HCT116 (cell line): ENCODE data around the gene EXOSC1. TPM values are rescaled to one million over a fixed set of nuclear protein-coding genes. Genes with fewer than 3 reads are reported as not detected.

Source experiments
- ATAC-seq: fragments of 200-7000 bp; cut with Tn5 transposase; 2 replicates; pipeline ENCODE4 v1.9.1; 2020; ENCODE audit warnings: mild to moderate bottlenecking, moderate library complexity
- BruUV-seq: library from RNA; stranded (reverse); fragments of 400-500 nt; replicated peaks from 2 replicates; lab custom pipeline; 2021; lab: Mats Ljungman, UMichigan
- CTCF ChIA-PET: fragments of 300-600 bp; sonication (Branson Sonifier 250); formaldehyde crosslinking; loops from one replicate; lab custom pipeline; 2021; ENCODE audit warnings: antibody characterized with exemption; lab: Charles Lee
- POLR2A ChIA-PET: fragments of 300-600, 350-600 bp; sonication (Branson Sonifier 250); formaldehyde crosslinking; loops from one replicate; lab custom pipeline; 2021; ENCODE audit warnings: antibody characterized with exemption; lab: Charles Lee
- RAD21 ChIA-PET, 2 experiments: fragments of 300-600 bp; sonication (Branson Sonifier 250); formaldehyde crosslinking; loops; one replicate each; lab custom pipeline; 2023; ENCODE audit warnings: low total read pairs in 2 of 2; ENCODE audit not compliant: uncharacterized antibody in 2 of 2, unreplicated experiment in 2 of 2, low non-redundant PET in 1 of 2; lab: Charles Lee
- DNase-seq: peaks from one replicate; pipeline ENCODE4 v3.0.0-alpha.2; 2010; ENCODE audit warnings: low read depth, low spot score
- H2AFZ ChIP-seq: fragments of 200-600 bp; shearing (Covaris generic), sonication (generic); 2 replicates; pipeline ENCODE4 v1.6.1; 2017; ENCODE audit warnings: low read depth, mixed run types, mixed read lengths, antibody characterized with exemption, low read length; ENCODE audit not compliant: poor library complexity, severe bottlenecking
- H3K27ac ChIP-seq: 2 replicates; pipeline ENCODE4 v1.5.1; 2012; ENCODE audit warnings: low read depth, low read length
- H3K27me3 ChIP-seq: fragments of 200-600 bp; sonication (generic); 2 replicates; pipeline ENCODE4 v1.6.1; 2016; ENCODE audit warnings: mixed run types, low read length, mixed read lengths; ENCODE audit not compliant: insufficient read depth
- H3K36me3 ChIP-seq, 2 experiments: fragments of 200-500 bp in 1 of 2; fragments of 200-600 bp in 1 of 2; sonication (Bioruptor generic) in 1 of 2; sonication (generic) in 1 of 2; 2 replicates each; pipeline versions ENCODE4 v1.5.1 to v1.6.1; 2014 to 2016; ENCODE audit warnings: low read length in 2 of 2, inconsistent platforms in 1 of 2, mixed read lengths in 1 of 2, mixed run types in 1 of 2; ENCODE audit not compliant: insufficient read depth in 2 of 2, control insufficient read depth in 1 of 2
- H3K4me1 ChIP-seq, 2 experiments: fragments of 200-600 bp in 1 of 2; sonication (generic) in 1 of 2; 2 replicates each; pipeline versions ENCODE4 v1.5.1 to v1.6.1; 2012 to 2017; ENCODE audit warnings: low read length in 2 of 2, inconsistent platforms in 1 of 2, mild to moderate bottlenecking in 1 of 2, mixed read lengths in 1 of 2, mixed run types in 1 of 2, moderate library complexity in 1 of 2; ENCODE audit not compliant: insufficient read depth in 2 of 2, control insufficient read depth in 1 of 2
- H3K4me2 ChIP-seq: fragments of 200-600 bp; sonication (generic); 2 replicates; pipeline ENCODE4 v1.6.1; 2017; ENCODE audit warnings: mixed run types, low read length, mixed read lengths
- H3K4me3 ChIP-seq, 2 experiments: fragments of 200-600 bp in 1 of 2; sonication (generic) in 1 of 2; replicated peaks in 1 of 2; 2 replicates each; pipeline ENCODE4 v1.5.1; 2011 to 2016; ENCODE audit warnings: low read length in 2 of 2, control low read depth in 1 of 2, low read depth in 1 of 2, mild to moderate bottlenecking in 1 of 2, mixed read lengths in 1 of 2, mixed run types in 1 of 2
- H3K79me2 ChIP-seq: fragments of 200-600 bp; sonication (generic); 2 replicates; pipeline ENCODE4 v1.6.1; 2017; ENCODE audit warnings: mild to moderate bottlenecking, mixed run types, low read length, moderate library complexity, mixed read lengths; ENCODE audit not compliant: insufficient read depth
- H3K9ac ChIP-seq: fragments of 200-600 bp; sonication (generic); 2 replicates; pipeline ENCODE4 v1.6.1; 2016; ENCODE audit warnings: low read length, mixed read lengths
- H3K9me2 ChIP-seq: fragments of 200-600 bp; sonication (generic), shearing (Covaris generic); 2 replicates; pipeline ENCODE4 v1.6.1; 2017; ENCODE audit warnings: mixed run types, mild to moderate bottlenecking, moderate library complexity; ENCODE audit not compliant: insufficient read depth
- H3K9me3 ChIP-seq, 2 experiments: fragments of 200-500 bp in 1 of 2; fragments of 200-600 bp in 1 of 2; sonication (Bioruptor generic) in 1 of 2; sonication (generic) in 1 of 2; 2 replicates each; pipeline ENCODE4 v1.6.1; 2014 to 2017; ENCODE audit warnings: low read length in 2 of 2, mixed read lengths in 2 of 2, inconsistent platforms in 1 of 2, low read depth in 1 of 2, mild to moderate bottlenecking in 1 of 2, mixed run types in 1 of 2, moderate library complexity in 1 of 2; ENCODE audit not compliant: control insufficient read depth in 1 of 2, insufficient read depth in 1 of 2
- H4K20me1 ChIP-seq: fragments of 200-600 bp; sonication (generic), shearing (Covaris generic); 2 replicates; pipeline ENCODE4 v1.6.1; 2017; ENCODE audit warnings: mixed run types, mild to moderate bottlenecking, moderate library complexity; ENCODE audit not compliant: insufficient read depth
- CBX3 ChIP-seq: IDR thresholded peaks from 2 replicates; pipeline ENCODE4 v1.6.1; 2012; ENCODE audit warnings: low read depth
- CEBPB ChIP-seq: IDR thresholded peaks from 2 replicates; pipeline ENCODE4 v1.6.1; 2012; ENCODE audit warnings: low read depth
- CTCF ChIP-seq, 3 experiments: fragments of 200-600 bp in 1 of 3; sonication (generic) in 1 of 3; IDR thresholded peaks in 2 of 3; conservative IDR thresholded peaks in 1 of 3; 2 replicates each; pipeline ENCODE4 v1.5.1; 2012 to 2017; ENCODE audit warnings: low read depth in 2 of 3, low read length in 2 of 3, antibody characterized with exemption in 1 of 3, borderline replicate concordance in 1 of 3, control low read depth in 1 of 3, mild to moderate bottlenecking in 1 of 3, mixed read lengths in 1 of 3, mixed run types in 1 of 3, moderate library complexity in 1 of 3; ENCODE audit not compliant: insufficient read depth in 1 of 3
- ELF1 ChIP-seq: IDR thresholded peaks from 2 replicates; pipeline ENCODE4 v1.6.1; 2012; ENCODE audit warnings: low read depth, borderline replicate concordance
- EZH2 ChIP-seq: fragments of 200-600 bp; sonication (generic); IDR thresholded peaks from 2 replicates; pipeline ENCODE4 v1.6.1; 2017; ENCODE audit warnings: antibody characterized with exemption, mixed run types
- FOSL1 ChIP-seq: IDR thresholded peaks from 2 replicates; pipeline ENCODE4 v1.6.1; 2012; ENCODE audit warnings: low read depth
- POLR2A ChIP-seq: IDR thresholded peaks from 2 replicates; pipeline ENCODE4 v1.7.0; 2011; ENCODE audit warnings: borderline replicate concordance; ENCODE audit not compliant: insufficient read depth, insufficient read length; ENCODE audit errors: extremely low read depth
- POLR2AphosphoS5 ChIP-seq: IDR thresholded peaks from 2 replicates; pipeline ENCODE4 v1.6.1; 2011; ENCODE audit warnings: mild to moderate bottlenecking, low read depth, low read length, moderate library complexity
- RAD21 ChIP-seq: IDR thresholded peaks from 2 replicates; pipeline ENCODE4 v1.6.1; 2012; ENCODE audit warnings: low read depth, mild to moderate bottlenecking
- SIN3A ChIP-seq: IDR thresholded peaks from 2 replicates; pipeline ENCODE4 v1.6.1; 2012; ENCODE audit warnings: low read depth
- SP1 ChIP-seq: IDR thresholded peaks from 2 replicates; pipeline ENCODE4 v1.6.1; 2012; ENCODE audit warnings: low read depth
- SRF ChIP-seq: IDR thresholded peaks from 2 replicates; pipeline ENCODE4 v1.6.1; 2012; ENCODE audit warnings: low read depth
- ZBTB33 ChIP-seq: IDR thresholded peaks from 2 replicates; pipeline ENCODE4 v1.6.1; 2011; ENCODE audit warnings: mild to moderate bottlenecking, low read length, moderate library complexity; ENCODE audit not compliant: insufficient replicate concordance; ENCODE audit errors: extremely low read depth
- ZNF274 ChIP-seq: fragments of 200-500 bp; sonication (Bioruptor generic); IDR thresholded peaks from 2 replicates; pipeline ENCODE4 v1.6.1; 2014; ENCODE audit warnings: mild to moderate bottlenecking, low read depth, low read length, inconsistent platforms
- intact Hi-C: fragments of 100-400 bp; cut with micrococcal nuclease; formaldehyde crosslinking; loops from 2 replicates; pipeline ENCODE4 v1.10.0; 2022
- total RNA-seq: library from RNA; stranded (reverse); gene quantifications from one replicate; pipeline ENCODE4 v1.2.1, GENCODE V29; 2021; ENCODE audit not compliant: unreplicated experiment
- TF ChIP-seq, protein P1 (sequence below): IDR thresholded peaks from 2 replicates; pipeline ENCODE4 v1.6.1; 2012
- TF ChIP-seq, protein P2 (sequence below): IDR thresholded peaks from 2 replicates; pipeline ENCODE4 v1.6.1; 2012; ENCODE audit warnings: low read depth
- TF ChIP-seq, protein P3 (sequence below): IDR thresholded peaks from 2 replicates; pipeline ENCODE4 v1.6.1; 2012

EXOSC1 gene
- total RNA-seq, 1 experiment from 2014 or later: 38.9 TPM

GRCh38 chr10:97404044-97404443 is 41.8 kb downstream of the EXOSC1 start (continued):
- TF ChIP-seq RAD21: no peak
- TF ChIP-seq, protein P1, sequence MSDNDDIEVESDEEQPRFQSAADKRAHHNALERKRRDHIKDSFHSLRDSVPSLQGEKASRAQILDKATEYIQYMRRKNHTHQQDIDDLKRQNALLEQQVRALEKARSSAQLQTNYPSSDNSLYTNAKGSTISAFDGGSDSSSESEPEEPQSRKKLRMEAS: no peak
- no peak for TF ChIP-seq POLR2A

DNA sequence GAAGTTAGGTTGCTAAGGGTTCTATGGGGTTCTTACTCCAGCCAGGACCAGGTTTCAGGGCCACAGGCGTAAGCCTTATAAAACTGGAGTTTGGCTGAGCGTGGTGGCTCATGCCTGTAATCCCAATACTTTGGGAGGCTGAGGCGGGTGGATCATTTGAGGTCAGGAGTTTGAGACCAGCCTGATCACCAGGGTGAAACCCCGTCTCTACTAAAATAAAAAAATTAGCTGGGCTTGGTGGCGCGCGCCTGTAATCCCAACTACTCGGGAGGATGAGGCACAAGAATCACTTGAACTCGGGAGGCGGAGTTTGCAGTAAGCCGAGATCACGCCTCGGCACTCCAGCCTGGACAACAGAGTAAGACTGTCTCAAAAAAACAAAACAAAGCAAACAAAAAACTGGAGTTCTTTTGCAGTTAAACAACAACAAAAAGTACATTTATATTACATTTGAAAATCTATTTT is 44.3 kb downstream of the EXOSC1 start:
- H3K36me3 ChIP-seq: peaks cover 2 to 10% of the 10 kb centered on the region in 2 experiments; a peak in 3 of 4 replicates
- peaks cover 32% of the 10 kb centered on the region for H3K79me2 ChIP-seq
- H3K27ac ChIP-seq: no peak overlapping the region
- no peaks in the 10 kb centered on the region for H3K9me2 ChIP-seq
- CTCF ChIA-PET: interaction anchor here (1.2 to 1.5 kb wide), 5 partner anchors 10 to 211 kb away, joined by 3 to 5 read pairs (median 4); no protein-coding TSS in a partner anchor
- H3K9ac ChIP-seq: peak overlapping the region; percentile 86
- no peaks in the 10 kb centered on the region for H3K9me3 ChIP-seq
- H3K4me1 ChIP-seq: peaks cover 0 to 15% of the 10 kb centered on the region in 2 experiments; a peak in 2 of 4 replicates
- peak overlapping the region; percentile 64 to 80 for H3K4me3 ChIP-seq
- ATAC-seq (no peak), DNase-seq (no peak)
- intact Hi-C loops: loop anchor here (1.0 kb wide), 1 partner anchor 25 kb away; the partner anchor contains the start of gene PGAM1
- H2AFZ ChIP-seq: peak overlapping the region; percentile 70
- RAD21 ChIA-PET: no interaction called here
- no peaks in the 10 kb centered on the region for H4K20me1 ChIP-seq
- POLR2A ChIA-PET: interaction anchor here (0.7 to 1.2 kb wide), 2 partner anchors 8 to 12 kb away, joined by 3 to 4 read pairs; no protein-coding TSS in a partner anchor
- peak overlapping the region; percentile 89 for H3K4me2 ChIP-seq
- BruUV-seq: no TSS peak
- H3K27me3 ChIP-seq: no peaks in the 10 kb centered on the region
- TF ChIP-seq ZBTB33 (no peak), ELF1 (no peak), POLR2AphosphoS5 (no peak), RAD21 (no peak), SRF (no peak), CTCF (IDR thresholded peaks at IDR 0.05 in 2 of 3, conservative IDR thresholded peaks at IDR 0.05 in 1 of 3; ENCODE audit: borderline replicate concordance in 1 of 3, insufficient read depth in 1 of 3, low read depth in 2 of 3, low read length in 2 of 3) (no peak), FOSL1 (no peak), ZNF274 (no peak), CBX3 (no peak), SIN3A (no peak), SP1 (no peak), EZH2 (no peak), POLR2A (no peak), CEBPB (no peak)
- TF ChIP-seq, protein P2, sequence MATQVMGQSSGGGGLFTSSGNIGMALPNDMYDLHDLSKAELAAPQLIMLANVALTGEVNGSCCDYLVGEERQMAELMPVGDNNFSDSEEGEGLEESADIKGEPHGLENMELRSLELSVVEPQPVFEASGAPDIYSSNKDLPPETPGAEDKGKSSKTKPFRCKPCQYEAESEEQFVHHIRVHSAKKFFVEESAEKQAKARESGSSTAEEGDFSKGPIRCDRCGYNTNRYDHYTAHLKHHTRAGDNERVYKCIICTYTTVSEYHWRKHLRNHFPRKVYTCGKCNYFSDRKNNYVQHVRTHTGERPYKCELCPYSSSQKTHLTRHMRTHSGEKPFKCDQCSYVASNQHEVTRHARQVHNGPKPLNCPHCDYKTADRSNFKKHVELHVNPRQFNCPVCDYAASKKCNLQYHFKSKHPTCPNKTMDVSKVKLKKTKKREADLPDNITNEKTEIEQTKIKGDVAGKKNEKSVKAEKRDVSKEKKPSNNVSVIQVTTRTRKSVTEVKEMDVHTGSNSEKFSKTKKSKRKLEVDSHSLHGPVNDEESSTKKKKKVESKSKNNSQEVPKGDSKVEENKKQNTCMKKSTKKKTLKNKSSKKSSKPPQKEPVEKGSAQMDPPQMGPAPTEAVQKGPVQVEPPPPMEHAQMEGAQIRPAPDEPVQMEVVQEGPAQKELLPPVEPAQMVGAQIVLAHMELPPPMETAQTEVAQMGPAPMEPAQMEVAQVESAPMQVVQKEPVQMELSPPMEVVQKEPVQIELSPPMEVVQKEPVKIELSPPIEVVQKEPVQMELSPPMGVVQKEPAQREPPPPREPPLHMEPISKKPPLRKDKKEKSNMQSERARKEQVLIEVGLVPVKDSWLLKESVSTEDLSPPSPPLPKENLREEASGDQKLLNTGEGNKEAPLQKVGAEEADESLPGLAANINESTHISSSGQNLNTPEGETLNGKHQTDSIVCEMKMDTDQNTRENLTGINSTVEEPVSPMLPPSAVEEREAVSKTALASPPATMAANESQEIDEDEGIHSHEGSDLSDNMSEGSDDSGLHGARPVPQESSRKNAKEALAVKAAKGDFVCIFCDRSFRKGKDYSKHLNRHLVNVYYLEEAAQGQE: no peak
- TF ChIP-seq, protein P1: no peak
- TF ChIP-seq, protein P3, sequence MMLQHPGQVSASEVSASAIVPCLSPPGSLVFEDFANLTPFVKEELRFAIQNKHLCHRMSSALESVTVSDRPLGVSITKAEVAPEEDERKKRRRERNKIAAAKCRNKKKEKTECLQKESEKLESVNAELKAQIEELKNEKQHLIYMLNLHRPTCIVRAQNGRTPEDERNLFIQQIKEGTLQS: no peak
